NCI-H2227 (cell line): Measurements from ENCODE around the gene S100A16.
A peak's percentile ranks its signal among the peaks of the same experiment; 100 is the strongest.

Experiments used
- DNase-seq: peaks from one replicate; lab custom pipeline; 2025; ENCODE audit not compliant: unreplicated experiment; lab: John Stamatoyannopoulos, UW

S100A16 gene

DNA sequence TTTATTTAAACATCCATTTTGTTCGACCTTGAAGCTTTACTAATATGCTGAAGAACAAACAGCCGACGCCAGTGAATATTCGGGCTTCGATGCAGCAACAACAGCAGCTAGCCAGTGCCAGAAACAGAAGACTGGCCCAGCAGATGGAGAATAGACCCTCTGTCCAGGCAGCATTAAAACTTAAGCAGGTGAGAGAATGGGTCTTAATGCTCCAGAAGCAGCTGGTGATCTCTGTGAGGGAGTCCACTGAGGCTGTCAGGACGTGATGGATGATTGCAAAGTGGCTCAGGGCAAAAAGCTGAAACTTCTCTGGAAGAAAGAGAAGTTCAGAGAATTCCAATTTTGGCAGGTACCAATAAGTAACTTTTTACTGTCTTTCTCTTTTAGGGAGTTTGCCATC is 25.3 kb upstream of the S100A16 start:
- no peak for DNase-seq

DNA sequence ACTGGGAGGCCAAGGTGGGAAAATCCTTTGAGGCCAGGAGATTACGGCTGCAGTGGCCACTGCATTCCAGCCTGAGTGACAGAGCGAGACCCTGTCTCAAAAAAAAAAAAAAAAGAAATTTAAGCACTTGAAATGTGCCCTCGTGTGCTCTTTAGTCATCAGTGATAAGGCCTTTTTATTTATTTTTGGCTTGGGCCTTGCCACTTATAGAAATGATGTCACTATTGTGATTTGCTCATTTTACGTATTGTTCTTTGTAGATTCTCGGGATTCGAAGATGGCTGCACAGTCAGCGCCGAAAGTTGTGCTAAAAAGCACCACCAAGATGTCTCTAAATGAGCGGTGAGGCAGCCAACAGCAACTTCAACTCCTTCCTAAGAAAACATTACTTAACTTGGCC is 23.4 kb upstream of the S100A16 start:
- no peak for DNase-seq

DNA sequence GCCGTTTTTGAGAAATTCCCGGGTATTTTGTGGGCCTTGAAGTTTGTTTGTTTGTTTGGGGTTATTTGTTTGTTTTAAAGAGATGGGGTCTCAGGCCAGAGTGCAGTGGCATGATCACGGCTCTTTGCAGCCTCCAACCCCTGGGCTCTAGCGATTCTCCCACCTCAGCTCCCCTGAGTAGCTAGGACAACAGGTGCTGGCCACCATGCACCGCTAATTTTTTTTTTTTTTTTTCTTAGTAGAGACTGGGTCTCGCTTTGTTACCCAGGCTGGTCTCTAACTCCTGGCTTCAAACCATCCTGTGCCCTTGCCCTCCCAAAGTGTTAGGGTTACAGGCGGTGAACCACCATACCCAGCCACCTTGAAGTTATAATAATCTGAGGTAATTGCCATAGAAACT is 22.9 kb upstream of the S100A16 start:
- DNase-seq, result no peak

DNA sequence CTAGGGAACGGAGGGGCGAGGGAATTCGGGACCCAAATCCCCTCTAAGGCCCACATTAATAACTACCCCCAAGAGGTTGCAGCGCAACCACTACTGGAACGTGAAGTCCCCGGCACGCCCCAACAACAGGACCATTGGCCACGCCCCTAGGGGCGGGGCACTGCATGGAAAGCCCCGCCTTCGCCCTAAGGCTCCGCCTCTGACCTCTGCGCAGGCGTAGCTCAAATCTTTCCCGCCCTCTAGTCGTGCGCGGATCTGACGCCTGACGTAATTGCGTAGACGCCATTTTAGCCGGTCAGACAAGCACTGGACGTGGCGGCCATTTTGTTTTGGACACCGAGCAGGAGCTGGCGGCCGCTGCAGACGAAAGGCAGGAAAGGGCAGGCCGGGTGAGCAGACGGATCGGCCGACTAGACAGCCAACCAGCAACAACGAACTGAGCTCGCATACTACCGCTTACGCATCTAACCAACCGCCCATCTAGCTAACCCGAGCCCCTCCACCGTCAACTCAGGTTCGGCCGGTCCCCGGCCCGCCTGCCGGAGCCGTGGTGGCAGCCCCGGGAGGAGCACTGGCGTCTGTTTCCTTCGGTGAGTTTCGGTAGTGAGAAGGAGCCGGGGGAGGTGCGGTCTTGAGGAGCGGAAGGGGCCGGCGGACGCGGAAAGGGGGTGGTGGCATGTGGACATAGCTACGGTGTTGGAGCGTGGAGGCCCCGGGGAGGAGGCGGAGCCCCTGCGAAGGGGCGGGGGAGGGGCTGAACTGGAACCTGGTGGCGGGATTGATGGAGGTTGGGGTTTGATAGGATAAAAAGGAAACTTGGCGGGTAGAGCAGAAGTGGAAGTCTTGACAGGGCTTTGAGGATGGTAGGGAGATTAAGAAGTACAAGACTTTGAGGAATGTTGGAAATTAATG is 21.1 kb upstream of the S100A16 start, which contains the start of gene CHTOP:
Gene CHTOP, plus strand, starts transcription at position 313 of the 912 bp plus-strand sequence. CDS start 2,523 bp downstream, outside the sequence.
- peak; percentile 98 for DNase-seq

DNA sequence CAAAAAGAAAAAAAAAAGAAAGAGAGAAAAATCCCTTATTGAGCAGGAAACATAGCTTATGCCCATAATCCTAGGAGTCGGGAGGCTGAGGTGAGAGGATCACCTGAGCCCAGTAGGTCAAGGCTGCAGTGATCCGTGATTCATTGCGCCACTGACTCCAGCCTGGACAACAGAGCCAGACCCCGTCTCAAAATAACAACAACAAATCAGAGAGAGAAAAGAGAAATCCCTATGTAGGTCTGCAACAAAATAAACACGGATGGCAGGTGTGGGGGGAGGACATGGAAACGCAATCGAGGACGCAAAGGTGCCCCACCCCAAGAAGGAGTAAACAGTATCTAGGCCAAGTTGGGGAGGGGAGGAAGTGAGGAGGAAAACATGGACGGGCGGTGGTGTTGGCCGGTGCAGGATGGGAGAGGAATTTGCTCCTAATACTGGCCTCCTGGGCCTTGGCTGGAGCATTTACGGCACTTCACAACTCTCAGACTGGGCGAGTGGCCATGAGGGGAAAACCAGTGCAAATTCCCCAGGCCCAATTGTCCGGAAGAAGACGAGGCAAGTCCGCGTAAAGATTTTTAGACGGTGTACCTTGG is 20.3 kb upstream of the S100A16 start:
- DNase-seq, result no peak

DNA sequence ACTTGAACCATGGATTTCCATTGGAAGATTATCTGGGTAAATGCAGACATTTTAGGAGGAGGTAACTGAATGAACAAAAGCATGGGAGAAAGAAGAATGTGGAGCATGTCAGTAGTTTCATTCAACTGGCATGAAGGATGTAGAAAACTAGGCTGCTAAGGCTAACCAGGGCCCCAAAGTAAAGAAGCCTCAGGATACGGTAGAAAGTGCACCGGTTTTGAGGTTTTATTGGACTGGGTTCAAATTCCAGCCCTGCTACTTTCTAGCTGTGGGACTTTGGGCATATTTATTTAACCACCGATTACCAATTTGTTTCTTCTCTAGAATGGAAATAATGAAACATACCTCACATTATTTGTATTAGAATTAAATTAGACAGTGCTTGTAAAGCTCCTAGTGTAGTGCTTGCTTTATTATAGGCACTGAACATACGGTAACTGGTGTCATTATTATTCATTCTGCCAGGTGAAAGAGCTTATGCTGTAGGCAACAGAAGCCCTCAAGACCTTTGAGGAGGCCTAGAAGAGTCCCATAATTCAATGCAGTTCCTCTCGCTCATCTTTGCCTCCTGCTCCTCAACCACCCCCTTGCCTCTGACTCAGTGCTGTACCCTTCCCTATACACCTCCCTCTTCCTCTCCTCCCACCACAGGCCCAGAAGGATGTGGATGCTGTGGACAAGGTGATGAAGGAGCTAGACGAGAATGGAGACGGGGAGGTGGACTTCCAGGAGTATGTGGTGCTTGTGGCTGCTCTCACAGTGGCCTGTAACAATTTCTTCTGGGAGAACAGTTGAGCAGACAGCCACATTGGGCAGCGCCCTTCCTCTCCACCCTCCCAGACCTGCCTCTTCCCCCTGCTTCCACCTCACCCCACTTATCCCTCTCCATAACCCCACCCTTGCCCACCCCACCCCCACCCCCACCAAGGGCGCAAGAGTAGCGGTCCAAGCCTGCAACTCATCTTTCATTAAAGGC is 18.4 kb upstream of the S100A16 start:
- no peak for DNase-seq

DNA sequence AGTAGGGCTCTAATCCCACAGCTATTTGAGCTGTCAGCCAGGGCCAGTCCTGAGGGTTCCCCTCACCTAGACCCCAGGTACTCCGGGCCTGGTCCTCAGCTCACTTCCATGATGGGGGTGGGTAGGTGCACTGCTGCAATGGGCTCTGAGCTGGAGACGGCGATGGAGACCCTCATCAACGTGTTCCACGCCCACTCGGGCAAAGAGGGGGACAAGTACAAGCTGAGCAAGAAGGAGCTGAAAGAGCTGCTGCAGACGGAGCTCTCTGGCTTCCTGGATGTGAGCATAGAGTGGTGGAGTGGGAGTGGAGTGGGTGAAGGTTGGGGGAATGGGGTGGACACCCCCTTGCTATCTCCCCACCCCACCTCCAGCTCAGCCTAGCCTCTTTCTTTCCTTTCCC is 17.4 kb upstream of the S100A16 start:
- DNase-seq, result no peak

DNA sequence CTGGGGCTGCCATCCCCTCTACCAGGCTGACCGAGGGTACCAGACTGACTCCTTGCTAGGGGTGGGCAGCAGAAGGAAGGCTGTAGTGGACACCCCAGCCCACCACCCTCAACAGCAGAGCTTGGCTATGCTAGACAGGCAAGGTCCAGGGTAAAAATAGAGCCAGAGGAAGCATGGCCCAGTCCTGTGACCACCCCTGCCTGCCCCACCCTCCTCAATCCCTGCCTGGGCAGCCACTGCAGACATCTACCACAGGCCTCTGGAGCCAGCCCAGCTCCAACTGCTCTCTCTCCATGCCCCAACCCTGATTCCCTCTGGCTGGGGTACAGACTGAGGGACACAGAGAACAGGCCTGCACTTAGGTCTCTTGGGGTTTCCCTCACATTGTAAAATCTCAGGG is 17.0 kb upstream of the S100A16 start:
- DNase-seq, result no peak

DNA sequence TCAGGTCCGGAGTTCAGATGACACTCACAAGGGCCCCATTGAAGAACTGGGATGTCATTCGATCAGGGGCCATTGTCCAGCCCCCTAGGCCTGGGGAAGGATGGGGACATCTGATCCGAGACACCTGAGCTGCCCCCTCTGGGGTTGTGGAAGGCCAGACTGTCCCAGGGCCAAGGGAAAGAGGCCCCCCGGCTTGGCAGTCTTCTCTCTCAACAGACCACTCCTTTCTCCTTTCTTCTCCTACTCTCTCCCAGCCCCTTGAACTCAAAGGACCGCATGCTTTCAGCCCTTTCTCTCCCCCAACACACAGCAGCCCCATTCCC is 16.4 kb upstream of the S100A16 start:
- no peak for DNase-seq

DNA sequence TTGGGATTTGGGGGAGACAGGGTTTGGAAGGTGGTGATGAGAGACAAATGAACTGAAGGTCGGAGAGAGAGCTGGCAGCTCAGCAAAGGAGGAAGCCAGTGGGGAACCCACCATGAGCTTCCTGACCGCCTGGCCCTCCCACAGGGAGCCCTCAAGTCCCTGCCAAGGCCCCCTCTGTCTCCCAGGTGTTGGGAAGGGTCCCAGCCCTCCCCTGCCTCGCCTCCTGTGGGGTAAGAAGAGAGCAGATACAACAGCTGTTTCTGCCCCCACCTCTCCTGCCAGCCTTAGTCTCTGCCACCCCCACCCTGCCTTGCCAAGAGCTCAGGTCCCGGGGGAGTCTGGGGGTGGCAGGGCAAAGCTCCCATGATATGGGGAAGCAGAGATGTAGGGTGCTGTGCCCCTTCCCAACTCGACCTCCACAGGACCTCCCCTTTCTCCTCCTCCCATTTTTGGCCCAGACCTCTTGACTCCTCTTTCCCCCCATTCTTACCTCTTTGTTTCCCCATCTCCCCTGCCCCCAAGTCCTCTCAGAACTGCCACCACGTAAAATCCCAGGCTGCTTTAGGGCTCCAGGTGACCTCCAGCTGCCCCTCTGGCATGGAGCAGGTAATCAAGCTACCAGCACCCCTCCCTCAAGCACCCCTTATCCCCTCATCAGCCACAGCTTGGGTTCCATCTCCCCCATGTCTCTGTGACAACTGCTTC is 15.9 kb upstream of the S100A16 start:
- no peak for DNase-seq

DNA sequence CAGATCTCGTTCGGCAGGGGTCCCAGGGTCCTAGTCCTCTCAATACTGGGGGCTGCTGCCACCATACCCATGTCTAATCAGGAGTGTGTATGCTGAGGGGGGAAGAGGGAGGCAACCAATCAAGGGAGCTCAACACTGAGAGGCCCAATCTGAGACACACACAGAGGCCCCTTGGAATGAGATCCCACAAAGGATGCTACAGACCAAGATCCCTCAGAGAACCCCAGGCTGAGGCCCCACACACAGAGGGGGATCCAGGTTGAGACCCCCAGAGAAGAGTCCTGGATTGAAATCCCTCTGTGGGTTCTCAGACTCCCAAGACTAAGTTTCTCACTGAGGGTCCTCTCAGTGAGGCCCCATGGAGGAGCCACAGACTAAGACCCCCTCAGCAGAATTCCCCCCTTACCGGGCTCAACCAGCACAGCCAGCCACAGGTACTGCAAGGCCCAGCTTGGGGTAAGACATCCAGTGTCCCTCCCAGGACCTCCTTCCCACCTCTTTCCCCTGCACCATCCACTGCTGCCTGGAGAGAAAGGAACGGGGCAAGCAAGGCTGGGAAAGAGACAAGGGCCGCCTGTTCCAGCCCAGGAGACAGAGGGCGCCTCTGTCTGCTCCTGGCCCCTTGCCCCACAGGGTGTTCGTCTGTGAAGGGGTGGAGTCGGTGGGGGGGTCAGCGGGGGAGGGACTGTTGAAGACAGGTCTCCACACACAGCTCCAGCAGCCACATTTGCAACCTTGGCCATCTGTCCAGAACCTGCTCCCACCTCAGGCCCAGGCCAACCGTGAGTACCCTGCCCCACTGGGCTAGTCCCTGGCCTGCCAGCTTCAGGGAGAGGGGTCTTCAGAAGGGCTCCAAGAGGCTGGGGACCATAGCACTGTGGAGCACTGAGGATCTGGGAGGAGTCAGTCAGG is 15.0 kb upstream of the S100A16 start, which contains the start of gene S100A1:
Gene S100A1, plus strand, starts transcription at position 720 of the 912 bp plus-strand sequence. CDS start 2,088 bp downstream, outside the sequence.
- DNase-seq, result no peak

DNA sequence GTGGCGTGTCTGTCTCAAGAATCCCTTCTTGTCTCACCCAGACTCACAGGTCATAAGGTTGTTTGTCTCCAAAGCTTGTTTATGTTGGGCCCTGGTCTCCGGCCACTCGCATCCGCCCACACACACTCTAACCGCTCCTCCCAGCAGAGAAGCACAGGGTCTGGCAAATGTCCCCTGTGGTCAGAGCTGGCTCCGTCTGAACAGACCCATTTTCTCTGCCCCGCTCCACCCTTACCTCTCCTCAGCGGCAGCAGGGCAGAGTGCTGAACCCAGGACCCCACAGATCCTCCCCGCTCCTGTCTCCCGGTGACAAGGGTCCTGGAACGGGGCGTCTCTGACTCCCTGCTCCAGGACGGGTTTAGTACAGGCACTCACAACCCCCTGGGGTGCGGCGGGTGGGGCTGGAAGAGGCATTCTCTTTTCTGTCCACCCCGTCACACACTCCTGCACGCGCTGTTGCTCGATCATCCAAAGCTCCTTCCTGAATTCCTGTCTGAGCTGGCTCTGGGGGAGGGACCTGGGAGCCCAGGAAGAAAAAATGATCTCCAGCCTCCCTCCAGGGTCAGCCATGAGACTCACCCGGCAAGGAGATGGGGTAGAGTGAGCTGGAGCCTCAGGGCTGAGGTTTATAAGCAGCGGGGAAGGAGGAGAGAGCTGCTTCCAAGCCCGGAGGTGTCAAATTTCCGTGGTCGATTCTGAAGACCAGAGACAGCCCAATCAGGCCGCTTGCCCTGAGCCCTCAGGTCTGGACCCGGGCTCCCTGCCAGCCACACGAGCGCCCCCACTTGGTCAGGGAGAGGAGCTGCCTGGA is 14.2 kb upstream of the S100A16 start, which contains the start of gene S100A13:
Gene S100A13, minus strand, starts transcription at position 602 of the 811 bp plus-strand sequence. CDS start 1,033 bp downstream, outside the sequence.
- no peak for DNase-seq

DNA sequence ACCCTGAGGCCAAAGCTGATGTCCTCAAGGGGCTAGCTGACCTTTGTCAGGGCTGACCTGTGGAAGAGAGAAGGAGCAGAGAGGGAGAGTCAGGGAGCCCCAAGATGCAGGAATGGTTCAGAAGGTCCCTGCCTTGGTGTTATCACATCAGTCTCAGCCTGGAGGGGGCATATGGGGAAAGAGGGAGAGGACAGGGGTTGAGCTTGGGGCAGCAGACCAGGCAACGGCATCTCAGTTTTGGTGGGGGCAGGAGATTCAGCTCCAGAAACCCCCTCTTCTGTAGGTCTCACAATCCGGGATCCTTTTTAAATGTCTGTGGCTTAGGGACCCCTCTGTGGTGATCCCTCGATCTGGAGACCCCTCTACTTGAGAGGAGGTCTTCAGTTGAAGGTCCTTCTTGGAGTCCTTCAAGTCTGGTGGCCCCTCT is 13.6 kb upstream of the S100A16 start:
- DNase-seq, result no peak

DNA sequence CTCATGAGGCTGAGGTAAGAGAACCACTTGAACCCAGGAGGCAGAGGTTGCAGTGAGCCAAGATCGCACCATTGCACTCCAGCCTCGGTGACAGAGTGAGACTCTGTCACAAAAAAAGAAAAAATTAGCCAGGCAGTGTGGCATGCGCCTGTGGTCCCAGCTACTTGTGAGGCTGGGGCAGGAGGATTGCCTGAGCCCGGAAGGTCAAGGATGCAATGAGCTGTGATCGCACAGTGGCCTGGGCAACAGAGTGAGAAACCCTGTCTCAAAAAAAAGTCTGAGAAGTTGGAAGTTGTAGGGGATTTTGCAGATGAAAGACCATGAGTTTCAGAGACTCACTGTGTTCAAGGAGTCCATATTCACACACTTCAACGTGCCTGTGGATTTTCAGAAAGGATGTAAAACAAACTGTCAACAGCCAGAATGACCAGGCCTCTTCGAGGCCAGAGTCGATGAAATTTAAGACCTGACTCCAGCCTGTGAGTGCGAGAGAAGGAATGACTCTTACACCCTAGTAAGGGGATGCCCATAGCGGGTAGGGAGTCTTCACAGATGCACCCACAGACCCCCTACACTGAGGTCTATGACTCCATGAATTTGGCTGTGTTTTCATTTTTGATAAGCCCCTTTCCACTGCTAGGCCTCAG is 12.2 kb upstream of the S100A16 start:
- no peak for DNase-seq

DNA sequence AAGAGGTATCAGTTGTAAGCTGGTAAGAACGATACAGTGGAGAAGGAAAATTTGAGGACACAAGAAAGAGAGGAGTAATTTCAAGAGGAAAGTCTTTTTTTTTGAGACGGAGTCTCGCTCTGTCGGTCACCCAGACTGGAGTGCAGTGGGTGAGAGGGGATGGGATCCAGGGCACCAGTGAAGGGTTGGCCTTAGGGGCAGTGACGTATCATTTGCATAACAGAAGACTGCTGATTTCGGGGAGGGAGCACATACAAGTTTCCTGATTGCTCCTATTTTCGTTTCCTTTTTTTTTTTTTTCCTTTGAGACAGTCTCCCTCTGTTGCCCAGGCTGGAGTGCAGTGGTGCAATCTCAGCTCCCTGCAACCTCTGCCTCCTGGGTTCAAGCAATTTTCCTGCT is 10.2 kb upstream of the S100A16 start:
- DNase-seq, result no peak

DNA sequence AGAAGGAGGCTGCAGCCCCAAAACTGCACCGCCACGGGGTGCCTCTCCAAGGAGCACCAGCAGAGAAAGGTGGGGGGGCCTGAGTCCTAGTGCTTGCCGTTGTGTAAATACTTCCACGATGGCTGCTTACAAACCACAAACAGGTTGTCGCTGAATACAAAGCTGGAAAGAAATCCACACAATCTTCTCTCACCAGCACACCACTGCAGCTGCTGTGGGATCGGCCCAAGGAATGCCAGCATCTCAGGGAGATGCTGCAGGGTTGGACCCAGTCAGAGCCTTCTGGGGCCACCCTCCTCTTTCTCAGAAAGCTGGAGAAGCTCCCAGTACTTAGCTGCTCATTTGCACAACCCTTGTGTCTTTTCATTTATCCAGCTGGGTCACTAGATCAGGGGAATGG is 6.2 kb upstream of the S100A16 start:
- DNase-seq, result no peak

DNA sequence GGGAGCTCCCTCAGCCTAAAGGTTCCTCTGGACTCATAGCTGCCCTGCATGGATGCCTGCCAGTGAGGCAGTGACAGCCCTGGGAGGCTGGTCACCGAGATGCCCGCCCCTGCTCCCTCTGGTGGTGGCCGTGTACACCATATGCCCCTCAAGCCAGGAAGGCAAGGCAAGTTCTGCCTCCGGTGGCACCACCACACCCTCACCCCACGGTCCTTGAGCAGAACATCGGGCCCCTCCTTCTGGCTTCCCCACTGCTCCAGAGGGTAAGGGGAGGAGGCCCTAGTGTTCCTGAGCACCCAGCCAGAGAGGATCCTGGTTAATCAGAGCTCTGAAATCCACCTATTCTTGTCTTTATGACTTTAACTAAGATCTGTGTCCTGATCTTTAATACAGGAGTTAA is 4.7 kb upstream of the S100A16 start:
- DNase-seq, result peak; percentile 32

DNA sequence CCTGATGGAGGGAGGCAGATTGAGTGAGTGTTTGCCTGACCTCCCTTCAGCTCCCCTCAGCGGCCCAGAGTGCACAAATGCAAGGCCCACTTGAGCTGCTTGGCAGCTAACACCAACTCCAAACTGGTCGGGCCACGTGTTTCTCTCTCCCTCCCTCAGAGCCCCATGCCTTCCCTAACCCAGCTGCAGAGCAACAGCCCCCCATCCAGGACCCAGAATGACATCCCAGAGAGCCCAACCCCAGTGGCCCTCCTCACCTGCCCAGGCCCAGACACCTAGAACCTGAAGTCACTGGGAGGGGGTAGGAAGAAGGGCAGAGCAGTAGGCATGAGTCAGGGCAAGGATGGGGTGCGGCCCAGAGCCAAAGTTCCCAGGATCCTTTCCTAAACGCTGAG is 4.0 kb upstream of the S100A16 start:
- no peak for DNase-seq
